Skeletal muscle cell (primary cell): ENCODE measurements around the gene NCKAP5L.
"Not testable (repeated sequence)": the region's sequence is repeated elsewhere in the genome, so short reads cannot be mapped to it uniquely, and the experiment has no call there.

Experiments used
- DNase-seq: peaks from one replicate; pipeline ENCODE4 v3.0.0-alpha.2; 2010; ENCODE audit warnings: low read depth
- H3K4me3 ChIP-seq: 2 replicates; pipeline ENCODE4 v1.5.1; 2011; ENCODE audit warnings: low read depth, mild to moderate bottlenecking, control low read depth, low read length, moderate library complexity

Gene NCKAP5L, protein sequence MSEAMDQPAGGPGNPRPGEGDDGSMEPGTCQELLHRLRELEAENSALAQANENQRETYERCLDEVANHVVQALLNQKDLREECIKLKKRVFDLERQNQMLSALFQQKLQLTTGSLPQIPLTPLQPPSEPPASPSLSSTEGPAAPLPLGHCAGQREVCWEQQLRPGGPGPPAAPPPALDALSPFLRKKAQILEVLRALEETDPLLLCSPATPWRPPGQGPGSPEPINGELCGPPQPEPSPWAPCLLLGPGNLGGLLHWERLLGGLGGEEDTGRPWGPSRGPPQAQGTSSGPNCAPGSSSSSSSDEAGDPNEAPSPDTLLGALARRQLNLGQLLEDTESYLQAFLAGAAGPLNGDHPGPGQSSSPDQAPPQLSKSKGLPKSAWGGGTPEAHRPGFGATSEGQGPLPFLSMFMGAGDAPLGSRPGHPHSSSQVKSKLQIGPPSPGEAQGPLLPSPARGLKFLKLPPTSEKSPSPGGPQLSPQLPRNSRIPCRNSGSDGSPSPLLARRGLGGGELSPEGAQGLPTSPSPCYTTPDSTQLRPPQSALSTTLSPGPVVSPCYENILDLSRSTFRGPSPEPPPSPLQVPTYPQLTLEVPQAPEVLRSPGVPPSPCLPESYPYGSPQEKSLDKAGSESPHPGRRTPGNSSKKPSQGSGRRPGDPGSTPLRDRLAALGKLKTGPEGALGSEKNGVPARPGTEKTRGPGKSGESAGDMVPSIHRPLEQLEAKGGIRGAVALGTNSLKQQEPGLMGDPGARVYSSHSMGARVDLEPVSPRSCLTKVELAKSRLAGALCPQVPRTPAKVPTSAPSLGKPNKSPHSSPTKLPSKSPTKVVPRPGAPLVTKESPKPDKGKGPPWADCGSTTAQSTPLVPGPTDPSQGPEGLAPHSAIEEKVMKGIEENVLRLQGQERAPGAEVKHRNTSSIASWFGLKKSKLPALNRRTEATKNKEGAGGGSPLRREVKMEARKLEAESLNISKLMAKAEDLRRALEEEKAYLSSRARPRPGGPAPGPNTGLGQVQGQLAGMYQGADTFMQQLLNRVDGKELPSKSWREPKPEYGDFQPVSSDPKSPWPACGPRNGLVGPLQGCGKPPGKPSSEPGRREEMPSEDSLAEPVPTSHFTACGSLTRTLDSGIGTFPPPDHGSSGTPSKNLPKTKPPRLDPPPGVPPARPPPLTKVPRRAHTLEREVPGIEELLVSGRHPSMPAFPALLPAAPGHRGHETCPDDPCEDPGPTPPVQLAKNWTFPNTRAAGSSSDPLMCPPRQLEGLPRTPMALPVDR (N-terminal part only)

DNA sequence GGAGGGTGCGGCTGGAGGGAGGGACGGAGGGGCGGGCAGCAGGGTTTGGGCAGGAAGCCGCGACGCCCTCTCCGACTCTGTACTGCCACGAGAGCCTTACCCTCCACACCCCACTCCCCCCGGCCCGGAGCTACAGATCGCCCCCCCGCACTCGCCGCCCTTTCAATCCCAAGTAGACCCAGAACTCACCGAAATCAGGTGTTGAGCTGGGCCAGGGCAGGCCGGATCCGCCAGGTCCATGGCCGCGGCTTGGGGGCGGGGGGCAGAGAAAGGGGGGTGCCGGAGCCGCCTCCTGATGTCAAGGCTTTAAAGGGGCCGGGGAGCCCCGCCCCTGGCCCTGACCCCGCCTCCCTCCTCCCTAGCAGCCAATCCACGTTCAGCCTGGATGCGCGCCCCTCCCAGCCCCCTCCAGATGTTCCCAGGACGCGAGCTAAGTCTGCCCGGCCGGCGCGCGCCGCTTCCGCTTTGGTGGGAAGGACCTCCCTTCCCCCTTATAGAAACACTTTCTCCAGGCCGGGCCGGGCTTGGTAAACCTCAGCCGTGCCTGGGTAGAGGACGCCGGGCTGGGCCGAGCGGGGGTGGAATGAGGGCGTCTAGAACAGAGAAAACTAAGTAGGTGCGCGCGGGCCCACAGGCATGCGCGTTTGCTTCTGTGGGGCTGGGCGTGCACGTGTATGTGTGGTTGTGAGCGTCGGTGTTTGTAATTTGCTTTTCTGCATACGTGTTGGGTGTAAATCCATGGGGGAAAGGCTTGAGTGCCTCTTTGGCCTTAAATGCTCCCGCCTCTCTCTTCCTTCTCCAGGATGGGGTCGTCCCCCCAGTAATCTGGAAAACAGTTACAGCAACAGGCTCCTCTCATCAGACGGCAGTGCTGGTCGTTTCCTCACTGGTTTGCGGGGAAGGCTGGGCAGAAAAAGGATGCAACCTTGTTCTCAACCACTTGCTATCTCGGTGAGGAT is at the start of gene NCKAP5L:
NCKAP5L (minus strand) TSS at position 281 of the 959 bp plus-strand sequence. CDS start 24,369 bp downstream, outside the sequence.
- peak; percentile 91 for DNase-seq
- H3K4me3 ChIP-seq, result peak within 1 kb of the TSS; percentile 86

DNA sequence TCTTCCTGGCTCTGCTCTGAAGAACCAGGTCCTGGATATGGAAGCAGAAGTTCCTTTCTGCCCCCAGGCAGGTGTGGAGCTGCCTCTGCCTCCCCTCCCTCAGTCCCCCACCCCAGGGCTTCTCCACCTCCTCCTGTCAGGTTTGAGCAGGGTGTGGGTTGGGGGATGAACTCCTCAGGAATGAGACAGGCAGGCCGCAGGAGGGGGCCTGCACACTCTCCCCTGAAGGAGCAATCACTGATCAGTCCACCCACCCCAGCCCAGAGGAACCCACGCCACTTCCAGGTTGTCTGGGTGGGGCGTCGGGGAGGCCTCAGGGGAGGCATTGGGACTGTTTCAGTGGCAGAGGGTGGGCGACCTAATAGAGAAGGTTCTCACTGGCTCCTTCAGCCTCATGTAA is 48.9 kb upstream of the NCKAP5L start:
- no peak overlapping the region for H3K4me3 ChIP-seq
- no peak for DNase-seq

DNA sequence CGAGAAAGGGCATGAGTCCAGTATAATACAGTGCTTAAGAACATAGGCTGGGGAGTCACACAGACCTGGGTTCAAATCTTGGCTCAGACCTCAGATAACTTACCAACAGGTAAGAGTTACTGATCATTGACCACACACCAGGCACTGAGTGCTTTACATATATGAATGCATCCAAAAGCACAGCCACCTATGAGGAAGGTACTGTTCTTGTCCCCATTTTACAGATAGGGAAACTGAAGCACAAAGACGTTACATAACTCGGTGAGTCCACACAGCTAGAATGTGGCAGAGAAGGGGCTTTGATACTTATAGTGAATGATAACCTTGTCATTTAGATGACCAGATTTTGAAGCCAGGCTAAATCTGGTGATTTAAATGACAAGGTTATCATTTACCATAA is 47.9 kb upstream of the NCKAP5L start:
- DNase-seq, result no peak
- no peak overlapping the region for H3K4me3 ChIP-seq

DNA sequence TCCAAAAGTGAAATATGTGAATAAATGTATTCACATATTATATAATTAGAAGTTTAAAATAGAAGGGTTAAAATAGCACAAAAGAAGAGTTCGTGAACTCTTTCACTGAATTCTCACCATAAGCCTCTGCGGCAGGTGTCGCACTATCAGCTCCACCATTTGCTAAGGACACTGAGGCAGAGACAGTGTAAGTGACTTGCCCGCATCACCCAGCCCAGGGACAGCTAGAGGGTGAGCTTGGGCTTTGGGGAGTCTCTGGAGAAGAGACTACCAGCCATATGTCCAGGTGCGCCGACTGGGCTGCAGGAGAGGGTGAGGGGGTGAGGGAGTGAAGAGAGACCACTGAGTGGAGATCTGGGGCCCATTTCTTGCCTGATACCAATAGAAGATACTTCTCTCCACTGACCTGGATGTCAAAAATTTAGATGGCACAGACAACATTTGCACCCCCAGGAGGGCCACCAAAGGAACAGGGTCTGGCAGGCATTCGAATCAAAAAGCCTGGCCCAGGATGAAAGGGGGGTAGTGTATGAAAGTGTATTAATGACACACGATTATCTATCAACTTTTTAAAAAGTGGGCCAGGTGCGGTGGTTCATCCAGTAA is 47.0 kb upstream of the NCKAP5L start:
- no peak for DNase-seq
- no peak overlapping the region for H3K4me3 ChIP-seq

DNA sequence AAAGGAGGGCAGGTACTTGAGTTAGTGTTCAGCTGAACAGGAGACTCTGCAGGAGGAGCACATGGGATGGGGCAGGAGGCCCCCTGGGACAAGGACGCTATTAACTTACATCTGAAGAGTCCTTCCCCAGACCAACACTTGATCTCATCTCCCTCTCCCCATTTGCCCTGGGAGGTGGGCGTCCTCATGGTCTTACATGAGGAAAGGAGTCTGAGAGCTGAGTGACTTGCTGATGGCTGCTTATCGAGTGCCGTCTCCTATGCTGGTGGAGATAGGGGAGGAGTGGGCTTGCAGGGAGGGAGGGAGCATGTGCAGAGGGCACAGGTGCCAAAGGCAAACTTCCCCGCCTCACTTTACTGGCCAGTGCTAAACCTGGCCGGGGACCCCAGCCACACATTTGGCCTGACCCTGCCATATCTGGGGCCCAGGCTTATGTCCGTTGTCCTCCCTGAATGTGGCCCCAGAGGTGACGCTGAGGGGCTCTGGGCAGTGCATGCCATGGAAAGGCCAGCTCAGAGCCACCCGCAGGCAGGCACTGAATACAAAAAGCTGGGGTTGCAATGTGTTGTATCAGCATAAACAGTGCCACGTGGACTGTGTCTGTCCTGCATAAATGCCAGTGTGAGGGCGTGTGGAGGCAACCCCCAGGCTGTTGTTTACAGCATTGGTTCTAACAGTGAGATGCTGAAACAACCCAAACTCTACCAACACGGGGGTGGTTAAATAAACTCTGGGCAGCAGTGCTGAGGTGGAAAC is 46.1 kb upstream of the NCKAP5L start:
- no peak for DNase-seq
- no peak overlapping the region for H3K4me3 ChIP-seq

DNA sequence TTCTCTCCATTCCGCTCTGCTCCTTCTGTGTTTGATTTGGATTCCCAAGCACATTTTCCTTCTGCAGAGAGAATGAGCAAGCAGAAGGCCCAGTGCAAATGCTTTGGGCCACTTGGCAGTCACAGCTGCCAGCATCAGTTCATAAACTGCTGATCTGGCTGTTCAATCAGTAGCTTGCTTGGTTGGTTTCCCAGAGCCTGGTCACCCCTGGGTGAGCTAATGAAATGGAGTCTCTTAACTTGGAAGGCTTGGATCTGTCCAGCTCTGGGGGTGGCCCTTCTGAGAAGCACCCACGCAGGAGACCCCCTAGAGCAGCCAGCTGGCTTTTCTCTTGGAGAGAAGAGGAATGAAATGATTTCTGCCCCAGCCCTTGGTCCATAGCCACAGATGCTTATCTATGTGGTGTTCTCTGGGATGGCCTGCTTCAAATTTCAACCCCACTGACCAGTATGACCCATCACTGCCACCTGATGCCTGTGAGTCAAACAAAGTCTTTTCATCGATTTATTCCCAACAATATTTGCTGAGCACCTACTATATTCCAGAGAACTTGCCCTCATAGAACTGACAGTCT is 45.2 kb upstream of the NCKAP5L start:
- no peak overlapping the region for H3K4me3 ChIP-seq
- peak; percentile 26 for DNase-seq

DNA sequence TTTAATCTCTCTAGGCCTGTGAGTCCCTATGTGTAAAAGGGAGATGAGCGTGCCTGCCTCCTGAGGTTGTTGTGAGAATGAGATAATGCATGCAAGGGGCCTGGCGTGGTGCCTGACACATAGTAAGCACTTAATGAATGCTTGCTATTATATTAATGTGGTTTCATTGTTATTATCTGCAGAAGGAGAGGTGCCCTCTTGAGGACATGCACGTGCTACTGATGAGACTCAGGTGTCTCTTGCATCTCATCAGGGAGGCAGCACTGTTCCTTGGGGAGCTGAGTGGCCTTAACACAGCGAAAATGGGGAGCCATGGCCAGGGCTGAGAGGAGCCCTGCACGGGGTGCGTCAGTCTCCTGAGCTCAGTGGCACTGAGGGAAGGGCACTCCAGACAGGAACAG is 44.6 kb upstream of the NCKAP5L start:
- H3K4me3 ChIP-seq, result no peak overlapping the region
- DNase-seq, result no peak

DNA sequence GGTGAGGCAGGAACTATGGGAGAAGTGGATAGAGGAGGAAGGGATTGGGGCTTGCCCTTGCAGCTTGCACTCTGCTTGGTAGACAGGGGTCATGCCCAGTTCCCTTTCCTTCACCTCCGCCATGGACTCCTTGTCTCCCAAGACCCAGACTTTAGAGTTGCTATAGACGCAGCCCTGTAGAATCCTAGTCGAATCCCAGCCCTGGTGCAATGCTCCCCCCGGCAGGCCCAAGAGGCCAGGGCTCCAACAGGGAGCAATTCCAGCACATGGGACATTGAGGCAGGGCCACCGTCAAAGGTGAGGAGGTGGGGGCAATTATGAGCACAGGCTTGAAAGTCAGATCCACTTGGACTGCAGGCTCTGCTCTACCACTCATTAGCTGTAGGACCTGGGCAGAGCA is 44.2 kb upstream of the NCKAP5L start:
- no peak overlapping the region for H3K4me3 ChIP-seq
- no peak for DNase-seq

DNA sequence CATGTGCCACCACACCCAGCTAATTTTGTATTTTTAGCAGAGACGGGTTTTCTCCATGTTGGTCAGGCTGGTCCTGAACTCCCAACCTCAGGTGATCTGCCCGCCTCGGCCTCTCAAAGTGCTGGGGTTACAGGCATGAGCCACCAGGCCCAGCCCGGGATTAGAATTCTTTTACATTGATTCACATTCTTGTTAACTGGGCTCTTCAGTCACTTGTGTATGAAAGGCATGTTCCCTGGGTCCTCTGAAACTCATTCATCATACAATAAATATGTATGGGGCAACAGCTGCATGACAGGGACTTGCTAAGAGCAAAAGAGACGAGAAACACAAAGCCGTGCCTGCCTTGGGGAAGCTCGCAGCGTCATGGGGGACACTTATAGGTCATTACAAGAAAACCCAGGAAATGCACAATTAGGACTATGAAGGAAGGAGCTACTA is 43.6 kb upstream of the NCKAP5L start:
- peak; percentile 28 for DNase-seq

DNA sequence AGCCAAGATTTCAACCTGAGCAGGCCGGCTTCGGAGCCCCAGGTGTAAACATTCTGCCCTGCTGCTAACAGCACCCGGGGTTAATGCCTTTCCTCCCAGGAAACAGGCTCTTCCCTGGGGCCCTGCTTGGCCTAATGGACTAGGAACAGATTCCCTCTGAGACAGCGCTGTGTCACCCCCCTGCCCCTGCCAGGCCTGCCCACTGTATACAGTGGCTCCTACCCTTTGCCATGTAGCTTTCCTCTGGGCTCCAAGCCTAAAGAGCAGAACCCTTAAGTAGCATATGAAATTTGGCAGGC is 43.0 kb upstream of the NCKAP5L start:
- no peak overlapping the region for H3K4me3 ChIP-seq
- DNase-seq, result no peak

More for the DNA sequence above, 43.6 kb upstream of the NCKAP5L start:
- H3K4me3 ChIP-seq, result not testable (repeated sequence)

DNA sequence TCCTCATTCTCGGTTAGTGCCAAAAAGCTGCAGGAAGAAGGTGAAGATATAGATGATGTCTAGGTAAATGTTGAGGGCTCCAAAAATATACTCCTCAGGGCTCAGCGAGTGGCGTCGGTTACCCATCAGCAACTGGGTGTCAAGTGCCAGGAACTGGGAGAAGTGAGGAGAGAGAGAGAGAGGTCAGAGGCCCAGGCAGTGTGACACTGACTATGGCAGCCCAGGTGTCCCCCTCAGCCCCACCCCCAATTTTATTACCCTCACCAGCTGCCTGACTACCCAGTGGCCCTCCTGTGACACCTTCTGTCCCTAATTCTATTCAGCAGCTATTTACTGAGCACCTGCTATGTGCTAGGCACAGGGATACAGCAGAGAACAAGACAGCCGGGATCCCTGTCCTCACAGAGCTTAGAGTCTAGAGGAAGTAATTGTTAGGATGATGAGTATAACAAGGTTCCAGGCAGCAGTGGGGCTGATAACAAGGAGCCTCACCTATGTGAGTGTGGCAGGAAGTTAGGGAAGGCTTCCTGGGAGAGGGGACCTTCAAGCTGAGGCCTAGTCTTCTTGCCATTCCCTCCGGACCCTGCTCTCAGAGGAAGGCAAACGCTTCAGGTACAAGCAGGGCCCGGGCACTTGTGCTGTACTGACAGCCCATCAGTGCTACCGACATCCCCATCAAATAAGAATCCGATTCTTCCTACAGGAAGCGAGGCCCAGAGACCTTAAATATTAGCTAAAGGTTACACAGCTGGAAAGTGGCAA is 42.5 kb upstream of the NCKAP5L start:
- H3K4me3 ChIP-seq, result no peak overlapping the region
- DNase-seq, result no peak

DNA sequence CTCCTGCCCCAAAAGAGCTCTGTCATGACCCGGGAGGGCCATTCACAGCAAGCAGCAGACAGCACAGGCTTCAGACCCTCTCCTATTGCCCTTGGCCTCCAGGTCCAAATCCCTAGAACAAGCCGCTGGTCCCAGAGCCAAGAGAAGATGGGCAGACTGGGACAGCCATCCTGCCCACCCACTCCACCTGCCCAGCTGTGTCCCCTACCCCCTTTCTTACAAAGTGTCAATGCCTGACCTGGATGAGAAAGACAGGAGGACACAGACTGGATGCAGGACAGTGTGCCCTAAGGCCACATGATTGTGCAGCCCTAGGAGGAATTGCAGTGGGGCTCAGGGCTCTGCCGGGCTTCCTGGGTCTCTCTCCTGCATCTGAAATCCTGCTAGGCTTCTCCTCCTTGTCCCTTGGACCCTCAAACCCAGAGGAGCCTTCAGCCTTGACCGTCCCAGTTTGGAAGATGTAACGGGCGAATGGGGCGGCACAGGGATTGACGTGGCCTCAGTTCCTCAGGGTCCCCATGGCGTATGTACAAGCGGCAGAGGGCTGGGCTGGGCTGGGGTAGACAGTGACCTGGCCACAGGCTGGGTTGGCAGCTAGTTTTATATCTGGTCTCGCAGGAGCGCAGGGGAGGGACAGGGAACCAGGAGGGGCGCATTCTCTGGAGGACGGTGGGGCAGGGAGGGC is 41.7 kb upstream of the NCKAP5L start:
- DNase-seq, result no peak
- no peak overlapping the region for H3K4me3 ChIP-seq

DNA sequence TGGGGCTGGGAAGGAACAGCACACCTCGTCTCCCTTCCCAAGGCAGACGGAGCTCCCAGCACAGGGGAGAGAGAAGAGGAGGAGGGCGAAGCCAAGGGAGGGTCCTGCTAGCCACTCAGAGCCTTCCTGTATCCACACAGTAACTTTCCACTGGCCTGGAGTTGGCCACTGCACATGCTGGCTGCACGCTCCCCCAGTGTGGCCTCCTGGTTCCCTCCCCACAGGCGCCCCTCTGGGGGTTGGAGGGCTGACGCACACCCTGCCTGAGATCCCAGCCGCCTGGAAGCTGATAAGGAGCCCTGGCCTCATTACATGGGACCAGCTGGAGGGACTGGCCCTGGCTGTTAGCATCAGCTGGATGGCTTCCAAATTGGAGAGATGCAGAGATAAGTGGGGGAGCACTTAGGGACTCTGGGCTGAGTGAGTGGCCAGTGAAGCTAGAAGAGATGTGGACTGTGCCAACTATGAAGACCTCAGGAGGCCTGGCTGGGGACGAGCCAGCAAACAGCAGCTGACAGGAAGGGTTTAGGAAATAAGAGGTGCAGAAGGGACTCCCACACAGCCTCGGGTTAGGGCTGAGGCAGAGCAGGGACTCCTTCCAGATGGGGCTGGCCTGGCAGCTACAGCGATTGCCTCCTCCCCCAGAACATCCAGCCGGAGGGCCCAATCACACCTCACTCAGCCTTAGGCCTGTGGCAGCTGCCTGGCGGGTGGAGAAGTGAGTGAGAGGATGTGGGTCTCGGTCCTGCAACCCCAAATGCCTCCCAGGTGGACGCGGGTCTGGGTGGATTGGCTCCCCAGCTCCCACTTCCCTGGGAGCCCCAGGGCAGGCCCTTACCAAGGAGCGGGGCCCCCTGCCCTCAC is 41.0 kb upstream of the NCKAP5L start:
- peak; percentile 89 for DNase-seq
- H3K4me3 ChIP-seq, result no peak overlapping the region

DNA sequence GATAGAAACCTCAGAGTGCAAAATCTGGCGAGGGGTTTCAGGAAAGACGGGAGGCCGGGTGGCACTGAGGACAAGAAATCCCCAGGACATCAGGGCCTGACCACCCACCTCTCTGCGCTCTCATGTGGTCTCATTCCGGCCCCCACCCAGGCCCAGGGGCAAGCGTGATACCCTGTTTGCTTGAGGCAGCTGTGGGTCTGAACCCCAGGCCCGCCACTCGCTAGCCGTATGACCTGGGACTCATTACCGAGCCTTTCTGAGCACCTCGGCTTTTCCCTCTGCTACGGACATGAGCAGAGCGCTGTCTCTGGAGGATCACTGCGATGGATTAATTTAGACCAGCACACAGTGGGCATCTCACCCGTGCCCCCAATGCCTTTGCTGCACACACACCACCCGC is 40.2 kb upstream of the NCKAP5L start:
- no peak overlapping the region for H3K4me3 ChIP-seq
- no peak for DNase-seq

DNA sequence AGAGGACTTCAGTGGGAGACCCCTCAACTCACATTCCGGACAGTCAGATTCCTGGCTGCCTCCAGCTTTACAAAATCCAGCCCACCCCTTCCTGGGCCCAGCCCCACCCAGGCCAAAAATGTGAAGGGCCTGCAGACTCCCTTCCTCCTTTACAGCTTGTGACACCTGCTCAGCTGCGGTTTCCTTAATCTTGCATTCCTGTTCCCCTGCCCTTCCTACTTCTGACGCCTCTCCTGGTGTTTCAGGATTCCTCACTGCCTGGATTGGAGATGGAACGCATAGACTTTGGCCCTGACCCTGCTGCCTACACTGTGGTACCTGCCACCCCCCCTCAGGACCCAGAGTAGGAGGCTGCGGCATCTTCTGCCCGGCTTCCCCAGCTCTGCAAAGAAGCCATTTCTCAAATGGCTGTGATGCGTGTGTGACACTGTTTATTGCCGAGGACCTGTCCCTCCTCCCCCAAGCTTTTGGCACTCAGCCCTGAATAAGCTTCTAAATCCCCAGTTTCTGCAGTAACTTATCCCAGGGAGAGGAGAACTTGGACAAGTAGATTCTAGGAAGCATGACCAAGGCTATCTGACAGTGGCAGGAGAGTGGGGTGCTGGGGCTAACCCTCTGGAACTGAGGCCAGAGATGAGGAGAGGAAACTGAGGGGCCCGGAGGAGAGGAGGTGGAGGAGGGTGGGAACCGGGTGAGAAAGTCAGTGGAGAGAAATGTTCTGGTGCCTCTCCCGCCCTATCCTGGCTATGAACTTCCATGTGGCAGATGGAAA is 39.5 kb upstream of the NCKAP5L start:
- H3K4me3 ChIP-seq, result no peak overlapping the region
- no peak for DNase-seq
